WERI-Rb-1 (cell line): ENCODE results near the gene DPP10.

Source experiments
- DNase-seq: peaks from one replicate; pipeline ENCODE4 v3.0.0-alpha.2; 2020
- H3K27ac ChIP-seq: fragments of 250-450 bp; sonication (Bioruptor Pico); 2 replicates; pipeline ENCODE4 v1.5.1; 2020; ENCODE audit warnings: mild to moderate bottlenecking, moderate library complexity
- H3K27me3 ChIP-seq: fragments of 250-450 bp; sonication (Bioruptor Pico); 2 replicates; pipeline ENCODE4 v1.5.1; 2021; ENCODE audit warnings: mild to moderate bottlenecking, low read depth, moderate library complexity; ENCODE audit not compliant: insufficient read depth, severe bottlenecking
- H3K36me3 ChIP-seq: fragments of 250-450 bp; sonication (Bioruptor Pico); 2 replicates; pipeline ENCODE4 v1.5.1; 2020; ENCODE audit warnings: mild to moderate bottlenecking, moderate library complexity
- H3K4me3 ChIP-seq: 2 replicates; pipeline ENCODE4 v1.5.1; 2011; ENCODE audit warnings: low read depth, mild to moderate bottlenecking, control low read depth, low read length
- H3K9me3 ChIP-seq: fragments of 250-450 bp; sonication (Bioruptor Pico); 2 replicates; pipeline ENCODE4 v1.5.1; 2021; ENCODE audit warnings: mild to moderate bottlenecking, moderate library complexity; ENCODE audit not compliant: severe bottlenecking
- CTCF ChIP-seq: IDR thresholded peaks from 2 replicates; pipeline ENCODE4 v1.5.1; 2011; ENCODE audit warnings: low read depth, mild to moderate bottlenecking, control low read depth, inconsistent platforms, low read length

DPP10 gene

GRCh38 chr2:115691409-115691808 lies 1249.0 kb downstream of the DPP10 start:
- no peak for TF ChIP-seq CTCF
- Histone ChIP-seq H3K27ac (no peak overlapping the region), H3K9me3 (no peaks in the 10 kb centered on the region), H3K27me3 (no peaks in the 10 kb centered on the region), H3K36me3 (peaks cover 14% of the 10 kb centered on the region), H3K4me3 (no peak overlapping the region)
- DNase-seq, result no peak

- Histone ChIP-seq H3K27ac (no peak overlapping the region), H3K36me3 (peaks cover 14% of the 10 kb centered on the region), H3K27me3 (no peaks in the 10 kb centered on the region), H3K4me3 (no peak overlapping the region), H3K9me3 (no peaks in the 10 kb centered on the region)
- TF ChIP-seq CTCF, result no peak
- no peak for DNase-seq
Observed at GRCh38 chr2:115694651-115695050, 1252.2 kb downstream of the DPP10 start.

DNA sequence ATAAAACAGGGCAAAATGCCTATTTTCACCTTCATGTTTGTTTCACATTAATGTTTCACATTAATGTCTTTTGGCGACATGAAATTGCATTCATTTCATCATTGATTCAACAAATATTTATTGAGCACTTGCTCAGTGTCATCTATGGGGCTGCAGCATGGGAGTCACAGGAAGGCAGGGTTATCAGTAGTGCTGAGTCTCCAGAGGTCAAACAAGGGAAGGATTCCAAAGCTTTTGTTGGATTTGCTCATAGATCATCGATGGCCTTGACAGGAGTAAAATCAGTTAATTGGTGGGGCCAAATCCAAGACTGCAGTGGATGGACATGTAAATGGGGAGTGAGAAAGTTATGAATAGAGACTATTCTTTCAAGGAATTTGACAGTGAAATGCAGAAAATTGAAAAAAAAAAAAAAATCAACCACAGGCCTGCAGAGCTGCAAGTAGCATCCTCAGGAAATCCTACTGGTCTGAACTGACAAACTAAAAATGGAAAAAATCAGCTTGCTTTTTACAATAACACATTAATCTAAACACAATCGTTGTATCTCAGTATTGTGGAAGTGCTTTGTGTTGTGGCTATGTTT lies 1290.8 kb downstream of the DPP10 start:
- Histone ChIP-seq H3K27me3 (no peaks in the 10 kb centered on the region), H3K9me3 (no peaks in the 10 kb centered on the region), H3K36me3 (peaks cover 42% of the 10 kb centered on the region), H3K4me3 (no peak overlapping the region), H3K27ac (no peak overlapping the region)
- no peak for DNase-seq
- TF ChIP-seq CTCF, result no peak

GRCh38 chr2:115738111-115738510 lies 1295.7 kb downstream of the DPP10 start:
- no peak for TF ChIP-seq CTCF
- no peak for DNase-seq
- H3K9me3 ChIP-seq, result no peaks in the 10 kb centered on the region
- H3K36me3 ChIP-seq, result peaks cover 40% of the 10 kb centered on the region
- H3K27ac ChIP-seq, result no peak overlapping the region
- H3K4me3 ChIP-seq, result no peak overlapping the region
- no peaks in the 10 kb centered on the region for H3K27me3 ChIP-seq

DNA sequence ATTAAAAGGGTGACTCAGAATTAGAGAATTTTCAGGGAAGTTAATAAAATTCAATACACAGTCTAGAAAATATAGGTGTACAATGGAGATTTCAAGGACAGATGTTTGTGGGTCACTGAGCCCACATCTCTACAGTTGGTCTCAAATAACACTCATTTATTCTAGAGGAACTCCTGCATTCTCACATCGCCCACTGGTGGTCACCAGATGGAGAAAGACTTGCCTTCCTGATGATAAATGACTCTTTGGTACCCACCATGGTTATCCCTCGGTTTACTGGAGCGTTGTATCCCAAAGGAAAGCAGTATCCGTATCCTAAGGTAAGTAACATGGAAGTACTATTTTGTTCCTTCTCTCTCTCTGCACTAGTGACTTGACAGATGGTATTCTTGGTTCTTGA lies 1297.1 kb downstream of the DPP10 start:
- H3K9me3 ChIP-seq, result no peaks in the 10 kb centered on the region
- H3K27me3 ChIP-seq, result no peaks in the 10 kb centered on the region

More for the DNA sequence above, 1297.1 kb downstream of the DPP10 start:
- no peak overlapping the region for H3K27ac ChIP-seq
- DNase-seq, result no peak
- TF ChIP-seq CTCF, result peak; percentile 46; the same call in 1 of the 2 replicates
- no peak overlapping the region for H3K4me3 ChIP-seq
- peaks cover 41% of the 10 kb centered on the region for H3K36me3 ChIP-seq
